ENCODE data around the gene KSR1.
"Not testable (repeated sequence)": the region's sequence is repeated elsewhere in the genome, so short reads cannot be mapped to it uniquely, and the experiment has no call there.

Gene KSR1

DNA sequence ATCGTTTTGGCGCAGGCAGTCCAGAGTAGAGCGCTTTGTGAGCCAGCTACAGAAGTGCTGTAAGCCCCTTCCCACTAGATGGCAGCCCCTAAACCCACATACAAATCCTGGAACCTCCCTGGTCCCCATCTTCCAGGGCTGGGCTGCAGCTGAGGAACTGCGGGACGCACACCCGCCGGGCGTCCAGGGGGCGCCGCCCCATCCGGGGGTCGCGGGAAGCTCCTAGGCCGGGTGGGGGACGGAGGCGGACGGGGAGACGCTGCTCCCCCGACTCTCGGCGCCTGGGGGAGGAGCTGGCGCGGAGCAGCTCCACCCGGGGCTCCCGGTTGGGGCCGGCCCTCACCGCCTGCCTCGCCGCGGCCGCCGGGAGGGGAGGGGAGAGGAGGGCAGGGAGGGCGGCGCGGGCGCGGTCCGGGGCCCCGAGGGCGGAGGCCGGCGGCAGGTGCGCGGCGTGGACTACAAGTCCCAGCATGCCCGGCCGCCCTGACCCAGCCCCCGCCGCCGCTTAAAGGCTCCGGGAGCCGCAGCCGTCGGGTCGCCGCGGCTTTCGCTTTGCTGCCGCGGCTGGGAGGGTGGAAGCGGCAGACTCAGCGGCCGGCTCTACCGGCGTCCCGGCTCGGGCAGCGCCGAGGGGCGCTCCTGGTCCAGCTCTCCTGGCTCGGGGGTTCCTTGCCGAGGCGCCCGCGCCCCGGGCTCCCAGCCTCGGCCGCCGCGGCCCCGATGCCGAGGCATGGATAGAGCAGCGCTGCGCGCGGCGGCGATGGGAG, at the start of gene KSR1:
Gene KSR1 (plus strand): TSS at position 535 of the 767 bp plus-strand sequence. CDS start 196 bp downstream, at position 731.
- DNase-seq (ENCODE audit: low read depth): no peak
- peak within 1 kb of the TSS; percentile 69 for H3K4me3 ChIP-seq (ENCODE audit: low read depth, low read length)

DNA sequence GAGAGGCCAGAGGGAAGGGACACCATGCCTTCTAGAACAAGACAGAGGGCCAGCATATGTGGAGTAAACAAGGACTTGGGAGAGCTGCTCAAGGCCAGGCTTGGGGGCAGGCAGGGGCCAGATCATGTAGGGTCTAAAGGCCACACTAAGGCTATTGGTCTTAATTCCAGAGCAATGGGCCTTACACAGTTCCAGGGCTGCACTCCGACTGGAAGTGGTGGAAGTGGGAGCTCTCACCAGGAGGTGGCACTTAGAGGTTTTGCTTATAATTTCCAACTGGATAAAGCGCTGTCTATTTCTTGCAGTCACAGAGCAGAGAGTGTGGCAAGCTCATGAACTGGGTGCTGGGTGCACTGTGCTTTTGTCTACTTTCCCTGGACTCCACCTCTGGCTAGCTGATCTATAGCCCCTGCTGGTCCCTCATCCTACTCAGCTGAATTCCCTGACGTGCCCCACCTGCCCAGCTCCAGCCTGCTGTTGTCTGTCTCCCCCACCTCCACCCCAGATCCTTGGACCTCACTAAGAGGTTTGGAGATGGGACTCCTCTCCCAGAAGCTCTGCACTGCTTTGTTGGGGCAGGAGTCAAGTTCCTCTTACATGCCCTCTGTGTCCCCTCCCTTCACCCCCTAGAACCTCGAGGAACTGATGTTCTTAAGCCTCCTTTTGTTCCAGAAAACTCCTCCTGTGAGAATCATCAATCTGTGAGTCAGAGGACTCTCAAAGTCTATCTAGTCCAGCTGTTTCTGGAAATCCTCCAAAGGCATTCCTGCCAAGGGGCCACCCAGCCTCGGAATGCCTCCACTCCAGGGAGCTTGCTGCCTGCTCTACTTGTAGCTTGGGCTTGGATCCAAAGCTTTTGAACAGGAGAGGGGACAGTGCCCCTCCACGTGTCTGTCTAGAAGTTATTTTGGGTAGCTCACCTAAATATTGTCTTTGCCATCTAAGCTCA, 48.1 kb upstream of the KSR1 start:
- no peak overlapping the region for H3K4me3 ChIP-seq (ENCODE audit: low read depth, low read length)
- DNase-seq (ENCODE audit: low read depth): peak; percentile 39

DNA sequence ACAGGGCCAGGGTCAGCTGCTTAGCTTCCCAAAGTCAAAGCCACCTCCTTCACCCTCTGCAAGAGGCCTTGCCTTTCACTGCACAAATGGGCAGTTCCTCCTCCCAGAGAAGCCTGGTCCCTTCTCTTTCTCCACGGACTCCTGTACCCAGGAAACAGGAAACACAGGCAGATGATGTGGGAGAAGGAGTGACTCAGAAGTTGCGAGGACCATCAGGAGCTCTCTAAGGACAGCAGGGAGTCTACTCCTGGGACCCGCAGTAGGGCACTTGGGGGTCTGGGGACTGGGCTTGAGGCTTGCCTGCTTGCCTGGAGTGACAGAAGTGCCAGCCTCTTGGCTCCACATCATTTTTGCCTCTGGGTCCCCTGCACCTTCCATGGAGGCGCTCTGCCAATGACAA, 47.4 kb upstream of the KSR1 start:
- no peak for DNase-seq (ENCODE audit: low read depth)
- H3K4me3 ChIP-seq (ENCODE audit: low read depth, low read length): no peak overlapping the region

DNA sequence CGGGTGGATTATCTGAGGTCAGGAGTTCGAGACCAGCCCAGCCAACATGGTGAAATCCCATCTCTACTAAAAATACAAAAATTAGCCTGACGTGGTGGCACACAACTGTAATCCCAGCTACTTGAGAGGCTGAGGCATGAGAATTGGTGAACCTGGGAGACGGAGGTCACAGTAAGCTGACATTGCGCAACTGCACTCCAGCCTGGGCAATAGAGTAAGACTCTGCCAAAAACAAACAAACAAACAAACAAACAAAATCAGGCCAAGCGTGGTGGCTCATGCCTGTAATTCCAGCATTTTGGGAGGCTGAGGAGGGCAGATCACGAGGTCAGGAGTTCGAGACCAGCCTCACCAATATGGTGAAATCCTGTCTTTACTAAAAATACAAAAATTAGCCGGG, 44.1 kb upstream of the KSR1 start:
- H3K4me3 ChIP-seq (ENCODE audit: low read depth, low read length); DNase-seq (ENCODE audit: low read depth): not testable (repeated sequence)

DNA sequence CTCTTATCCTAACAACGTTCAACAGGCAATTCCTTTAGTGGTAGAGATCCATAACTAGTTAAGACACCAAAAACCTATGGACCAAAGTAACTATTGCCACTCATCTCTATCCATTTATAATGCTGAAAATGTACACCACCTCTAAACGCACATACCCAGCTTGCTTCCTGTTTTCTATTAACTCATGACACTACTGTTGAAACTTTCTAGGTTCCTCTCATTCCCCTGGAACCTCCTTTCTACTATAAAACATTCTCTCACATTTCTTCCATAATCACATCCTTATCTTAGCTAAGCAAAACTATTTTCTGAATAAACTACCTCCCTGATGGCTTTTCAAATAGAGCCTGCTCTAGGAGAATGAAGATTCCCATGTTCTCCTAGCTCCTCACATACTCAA, 42.9 kb upstream of the KSR1 start:
- H3K4me3 ChIP-seq (ENCODE audit: low read depth, low read length): no peak overlapping the region
- DNase-seq (ENCODE audit: low read depth): no peak

DNA sequence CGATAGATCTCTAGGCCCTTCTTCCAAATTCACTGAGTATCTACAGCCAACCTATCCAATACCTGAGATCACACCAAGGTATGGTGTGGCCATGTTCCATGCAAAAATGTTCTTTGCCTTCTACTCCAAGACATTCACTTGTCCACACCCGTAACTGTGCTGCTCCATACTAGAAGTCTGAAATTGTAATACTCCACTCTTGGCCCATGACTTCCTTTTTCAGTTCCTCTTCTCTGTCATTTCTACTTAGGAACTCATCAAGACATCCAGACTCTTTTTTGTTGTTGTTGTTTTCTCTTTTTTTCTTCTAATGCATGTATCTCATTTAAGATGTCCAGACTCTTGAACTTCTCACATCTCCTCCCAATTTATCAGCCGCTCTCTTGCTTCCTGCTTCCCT, 42.5 kb upstream of the KSR1 start:
- DNase-seq (ENCODE audit: low read depth): no peak
- H3K4me3 ChIP-seq (ENCODE audit: low read depth, low read length): no peak overlapping the region

DNA sequence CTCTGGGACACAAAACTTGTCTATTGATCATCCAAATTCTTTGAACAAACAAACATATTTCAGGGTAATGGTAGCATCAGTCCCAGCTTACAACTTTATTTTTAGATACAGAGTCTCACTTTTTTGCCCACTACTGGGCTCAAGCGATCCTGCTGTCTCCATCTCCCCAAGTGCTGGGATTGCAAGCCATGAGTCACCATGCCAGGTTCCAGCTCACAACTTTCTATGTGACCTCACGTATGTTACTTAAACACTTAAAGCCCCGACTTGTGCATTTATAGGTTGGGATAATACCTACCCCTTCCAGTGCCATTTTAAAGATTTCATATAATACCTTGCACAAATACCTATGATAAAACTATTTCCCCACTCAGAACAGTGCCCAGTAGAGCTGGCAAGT, 42.0 kb upstream of the KSR1 start:
- DNase-seq (ENCODE audit: low read depth): no peak
- H3K4me3 ChIP-seq (ENCODE audit: low read depth, low read length): no peak overlapping the region

DNA sequence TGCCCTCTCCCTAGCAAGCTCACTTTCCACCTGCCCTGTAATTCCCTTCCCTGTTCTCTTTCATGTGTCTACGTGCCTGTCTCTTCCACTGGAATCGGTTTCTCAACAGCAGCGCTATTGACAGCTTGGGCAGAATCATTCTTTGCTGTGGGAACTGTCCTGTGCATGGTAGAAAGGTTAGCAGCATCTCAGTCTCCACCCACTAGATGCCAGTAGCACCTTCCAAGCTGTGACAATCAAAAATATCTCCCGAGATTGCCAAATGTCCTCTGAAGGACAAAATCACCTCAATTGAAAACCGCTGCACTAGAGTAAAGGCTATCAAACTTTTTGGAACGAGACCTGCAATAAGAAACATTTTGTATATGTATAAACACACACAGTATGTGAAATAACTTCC, 41.6 kb upstream of the KSR1 start:
- H3K4me3 ChIP-seq (ENCODE audit: low read depth, low read length): no peak overlapping the region
- no peak for DNase-seq (ENCODE audit: low read depth)

DNA sequence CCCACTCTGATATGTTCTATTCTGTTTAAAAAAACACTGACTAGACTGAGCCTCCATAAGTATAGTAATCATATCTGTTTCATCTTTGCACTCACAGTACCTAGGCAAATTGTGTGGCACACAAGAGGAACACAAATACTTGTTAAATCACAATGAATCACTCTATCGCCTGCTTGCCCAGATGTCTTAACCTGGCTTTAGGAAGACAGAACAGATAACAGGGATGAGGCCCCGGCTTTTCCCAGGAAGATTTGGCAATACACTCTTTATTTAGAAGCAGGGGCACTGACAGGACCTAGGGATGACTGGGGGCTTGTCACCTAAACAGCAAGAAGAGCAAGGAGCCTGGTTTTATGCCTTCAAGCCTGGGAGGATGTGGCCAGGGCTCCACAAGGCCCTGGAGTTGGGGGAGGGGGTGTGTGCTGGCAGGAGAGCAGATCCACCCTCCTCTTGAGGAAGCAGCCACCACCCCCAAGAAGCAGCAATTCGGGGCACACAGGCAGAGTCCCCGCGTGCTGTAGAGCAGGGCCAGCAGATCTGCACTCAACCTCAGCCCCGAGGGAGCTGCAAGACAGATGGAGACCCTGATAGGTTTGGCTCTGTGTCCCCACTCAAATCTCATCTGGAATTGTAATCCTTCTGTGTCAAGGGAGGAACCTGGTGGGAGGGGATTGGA, 41.0 kb upstream of the KSR1 start:
- H3K4me3 ChIP-seq (ENCODE audit: low read depth, low read length): no peak overlapping the region
- DNase-seq (ENCODE audit: low read depth): no peak

DNA sequence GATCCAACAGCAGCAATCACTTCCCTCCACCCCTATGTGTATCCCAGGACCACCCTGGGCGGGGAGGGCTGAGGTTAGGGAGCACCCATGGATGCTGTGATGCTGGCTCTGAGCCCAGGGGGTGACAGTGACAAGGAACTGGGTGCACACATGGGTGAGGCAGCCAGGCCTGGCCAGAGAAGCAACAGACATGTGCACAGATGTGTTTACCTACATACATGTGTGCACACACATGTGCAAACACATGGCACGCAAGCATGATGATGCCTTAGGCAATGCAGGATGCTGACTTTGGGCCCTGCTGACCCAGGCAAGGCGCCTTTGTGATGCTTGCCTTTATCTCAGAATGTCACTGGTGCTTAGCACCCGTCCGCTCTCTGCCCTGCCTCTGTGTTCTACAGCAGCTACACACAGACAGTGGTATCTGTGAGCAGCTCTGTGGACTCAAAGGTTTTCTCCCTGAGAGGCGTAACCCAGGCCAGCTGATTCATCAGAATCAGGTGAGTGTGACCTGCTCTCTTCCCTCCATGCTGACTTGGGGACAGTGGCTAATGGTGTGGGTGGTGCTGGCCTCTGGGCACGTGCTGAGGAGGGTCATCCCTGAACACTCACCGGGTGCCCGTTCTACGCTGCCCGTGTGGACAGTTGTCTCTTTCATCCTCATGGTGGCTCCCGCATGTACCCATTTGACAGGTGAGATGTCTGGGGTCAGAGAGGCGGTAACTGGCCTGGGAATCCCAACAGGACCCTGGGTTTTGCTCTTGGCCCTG, 38.5 kb upstream of the KSR1 start:
- H3K4me3 ChIP-seq (ENCODE audit: low read depth, low read length): no peak overlapping the region
- no peak for DNase-seq (ENCODE audit: low read depth)

DNA sequence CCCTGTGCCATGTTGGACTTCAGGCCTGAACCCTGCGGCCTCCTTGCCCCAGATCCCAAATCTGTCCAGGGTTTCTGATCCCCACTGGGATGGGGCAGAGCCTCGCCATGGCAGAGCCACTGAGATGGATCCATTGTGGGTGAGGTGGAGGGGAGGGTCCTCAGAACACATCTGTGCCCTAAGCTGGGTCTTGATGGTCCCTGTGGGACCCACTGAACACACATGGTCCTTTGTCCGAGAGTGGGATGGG, 38.0 kb upstream of the KSR1 start:
- DNase-seq (ENCODE audit: low read depth): no peak
- no peak overlapping the region for H3K4me3 ChIP-seq (ENCODE audit: low read depth, low read length)

DNA sequence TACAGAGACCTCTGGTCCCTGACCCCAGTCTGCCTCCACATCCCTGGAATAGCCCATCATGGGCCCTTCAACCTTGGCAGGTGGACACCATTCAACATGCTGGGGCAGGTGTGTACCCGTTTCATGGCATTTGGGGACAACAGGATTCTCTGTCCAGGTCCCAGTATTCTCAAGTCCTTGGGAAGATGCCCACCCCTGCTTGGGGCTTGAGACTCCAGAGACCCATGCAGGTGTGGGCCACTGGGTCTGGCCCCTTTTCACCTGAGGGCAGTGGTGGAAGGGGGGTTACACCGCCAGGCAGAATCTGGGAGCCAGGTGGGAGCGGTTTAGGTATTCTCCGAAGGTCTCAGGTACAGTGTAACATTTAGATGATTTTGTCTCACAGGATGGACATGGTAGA, 37.1 kb upstream of the KSR1 start:
- DNase-seq (ENCODE audit: low read depth): no peak
- no peak overlapping the region for H3K4me3 ChIP-seq (ENCODE audit: low read depth, low read length)

DNA sequence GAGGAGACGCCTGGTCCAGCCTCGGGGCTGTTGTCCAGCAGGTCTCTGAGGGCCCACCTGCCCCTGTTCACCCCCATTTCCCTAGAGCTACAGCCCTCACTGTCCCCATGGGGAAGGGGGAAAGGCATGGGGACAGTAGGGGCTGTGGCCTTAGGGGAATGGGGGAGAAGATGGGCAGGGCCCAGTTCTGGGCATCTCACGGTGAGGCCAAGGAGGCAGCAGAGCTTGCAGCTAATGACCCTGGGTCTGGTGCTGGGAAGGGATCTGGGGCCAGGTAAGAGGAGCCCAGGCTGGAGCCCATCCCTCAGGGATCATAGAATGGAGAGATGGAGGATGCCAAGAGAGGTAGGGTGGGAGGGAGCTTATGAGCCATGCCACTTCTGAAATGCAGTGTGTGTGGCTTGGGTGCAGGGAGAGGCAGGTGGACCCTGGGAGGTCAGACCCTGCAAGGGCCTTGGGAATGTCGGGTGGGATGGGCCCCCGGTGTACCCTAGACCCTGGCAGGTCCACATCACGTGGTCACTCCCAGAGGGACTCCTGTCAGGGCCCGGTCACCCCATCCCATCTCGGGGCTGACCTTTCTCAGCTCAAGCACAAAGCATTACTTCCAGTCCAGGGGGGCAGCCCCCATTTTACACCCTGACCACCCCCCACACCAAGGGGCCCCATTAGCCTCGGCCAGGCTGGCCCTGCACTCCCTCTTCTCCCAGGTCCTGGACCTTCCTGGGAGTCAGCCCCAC, 35.9 kb upstream of the KSR1 start:
- no peak for DNase-seq (ENCODE audit: low read depth)
- H3K4me3 ChIP-seq (ENCODE audit: low read depth, low read length): no peak overlapping the region

DNA sequence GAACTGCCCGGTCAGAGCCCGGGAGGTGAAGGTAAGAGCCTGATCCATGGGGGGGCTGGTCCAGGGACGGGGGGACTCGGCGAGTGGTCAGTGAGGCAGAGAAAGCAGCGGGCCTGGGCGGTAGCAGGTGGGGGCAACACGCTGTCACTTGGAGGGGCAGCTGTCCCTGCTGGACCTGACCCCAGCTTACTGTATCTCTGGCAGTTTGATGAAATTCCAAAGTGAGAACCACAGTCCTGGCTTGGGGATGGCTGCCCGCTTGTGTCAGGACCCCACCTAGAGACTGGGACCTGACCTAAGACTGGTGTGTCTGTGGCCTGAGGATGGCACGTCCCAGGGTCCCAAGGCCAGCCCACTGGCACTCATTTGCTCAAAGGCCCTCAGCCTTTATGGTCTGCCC, 35.1 kb upstream of the KSR1 start:
- no peak for DNase-seq (ENCODE audit: low read depth)
- H3K4me3 ChIP-seq (ENCODE audit: low read depth, low read length): no peak overlapping the region

DNA sequence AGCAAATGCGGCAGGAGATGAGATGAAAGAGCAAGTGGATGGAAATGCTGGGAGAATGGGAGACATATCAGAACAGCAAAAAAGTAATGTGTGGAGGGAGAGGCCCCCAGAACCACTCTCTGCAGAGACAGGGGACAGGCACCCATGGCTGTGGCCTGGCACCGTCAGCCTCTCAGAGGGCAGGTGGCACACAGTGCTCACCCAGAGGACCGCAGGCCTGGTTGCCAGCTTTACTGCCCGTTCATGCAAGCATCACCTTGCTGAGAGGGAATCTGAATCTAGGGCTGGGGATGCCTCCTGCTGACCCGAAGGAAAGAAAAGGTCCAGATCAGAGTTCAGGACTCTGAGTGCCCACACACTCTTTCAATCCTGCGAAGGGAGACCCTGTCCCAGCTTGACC, 34.6 kb upstream of the KSR1 start:
- H3K4me3 ChIP-seq (ENCODE audit: low read depth, low read length); DNase-seq (ENCODE audit: low read depth): not testable (repeated sequence)

DNA sequence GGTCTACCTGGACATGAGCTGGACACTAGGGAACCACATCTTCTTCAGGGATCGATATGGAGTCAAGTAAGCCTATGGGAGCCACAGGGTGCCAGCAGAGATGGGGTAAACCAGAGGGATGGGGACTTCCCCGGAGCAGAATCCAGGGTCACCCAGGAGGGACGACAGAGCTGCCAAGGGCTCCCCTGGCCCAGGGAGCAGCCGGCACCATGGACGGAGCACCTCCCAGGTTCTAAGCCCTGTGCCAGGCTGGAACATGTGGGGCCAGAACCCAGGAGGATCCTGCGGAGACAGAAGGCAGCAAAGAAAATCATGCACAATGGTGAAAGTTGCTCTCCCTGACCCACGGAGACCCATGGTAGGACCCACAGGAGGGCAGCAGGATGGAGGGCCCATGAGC, 33.6 kb upstream of the KSR1 start:
- no peak overlapping the region for H3K4me3 ChIP-seq (ENCODE audit: low read depth, low read length)
- no peak for DNase-seq (ENCODE audit: low read depth)

DNA sequence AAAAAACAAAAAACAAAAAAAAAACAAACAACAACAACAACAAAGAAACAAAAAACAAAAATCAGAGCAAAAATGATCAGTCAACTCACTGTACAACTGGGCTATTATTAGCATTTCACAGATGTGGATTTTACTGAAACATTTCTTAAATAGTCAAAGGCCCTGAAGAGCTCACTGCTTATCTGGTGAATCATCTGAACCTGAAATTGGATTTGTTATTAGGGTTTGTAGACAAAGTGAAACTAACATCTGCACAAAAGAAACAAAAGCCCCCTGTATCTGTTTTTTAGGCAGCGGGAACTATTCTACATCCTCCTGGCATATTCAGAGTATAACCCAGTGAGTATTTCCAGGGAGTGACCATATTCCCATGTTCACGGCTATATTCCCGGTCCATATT, 32.6 kb upstream of the KSR1 start:
- DNase-seq (ENCODE audit: low read depth): no peak

DNA sequence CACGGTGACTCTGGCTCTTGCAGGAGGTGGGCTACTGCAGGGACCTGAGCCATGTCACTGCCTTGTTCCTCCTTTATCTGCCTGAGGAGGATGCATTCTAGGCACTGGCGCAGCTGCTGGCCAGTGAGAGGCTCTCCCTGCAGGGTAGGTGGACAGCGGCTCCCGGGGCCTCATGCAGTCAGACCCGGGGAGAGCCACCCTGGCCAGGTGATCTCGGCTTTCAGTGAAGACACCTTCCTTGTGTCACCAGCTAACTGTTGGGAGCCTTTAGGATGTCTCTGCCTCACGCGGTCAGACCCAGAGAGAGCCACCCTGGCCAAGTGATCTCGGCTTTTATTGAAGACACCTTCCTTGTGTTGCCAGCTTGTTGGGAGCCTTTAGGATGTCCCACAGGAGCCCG, 31.7 kb upstream of the KSR1 start:
- H3K4me3 ChIP-seq (ENCODE audit: low read depth, low read length): no peak overlapping the region
- DNase-seq (ENCODE audit: low read depth): no peak

More for the DNA sequence above, 32.6 kb upstream of the KSR1 start:
- H3K4me3 ChIP-seq (ENCODE audit: low read depth, low read length): no peak overlapping the region

DNA sequence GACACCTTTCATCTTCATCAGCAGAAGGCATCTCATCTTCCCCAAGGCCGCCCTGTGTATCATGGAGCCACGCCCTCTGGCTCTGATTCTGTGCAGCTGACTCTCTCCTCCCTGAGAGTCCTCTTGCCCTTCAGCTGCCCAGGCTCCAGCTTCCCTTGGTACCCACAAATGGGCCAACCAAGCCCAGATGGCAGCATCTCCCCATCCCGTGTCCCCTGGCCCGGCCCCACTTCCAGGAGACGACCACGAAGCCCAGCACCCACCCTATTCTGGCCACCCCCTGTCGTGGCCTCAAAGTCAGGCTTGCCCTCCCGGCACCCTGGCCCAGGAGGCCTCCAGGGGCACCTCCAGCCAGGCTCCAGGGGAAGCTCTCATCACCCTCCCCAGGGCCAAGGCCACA, 31.3 kb upstream of the KSR1 start:
- H3K4me3 ChIP-seq (ENCODE audit: low read depth, low read length): no peak overlapping the region
- no peak for DNase-seq (ENCODE audit: low read depth)
